Stimulated activated CD8-positive, alpha-beta memory T cell treated with anti-CD3 and anti-CD28 coated beads, Interleukin-7, amount 100 ng/mL, for 1 hour (primary cell): ENCODE measurements around the gene ANK3.

Source experiments
- DNase-seq, 2 donors: peaks; one replicate each; pipeline ENCODE4 v3.0.0-alpha.2; 2020; ENCODE audit warnings: low read depth in 2 of 2

ANK3 gene

DNA sequence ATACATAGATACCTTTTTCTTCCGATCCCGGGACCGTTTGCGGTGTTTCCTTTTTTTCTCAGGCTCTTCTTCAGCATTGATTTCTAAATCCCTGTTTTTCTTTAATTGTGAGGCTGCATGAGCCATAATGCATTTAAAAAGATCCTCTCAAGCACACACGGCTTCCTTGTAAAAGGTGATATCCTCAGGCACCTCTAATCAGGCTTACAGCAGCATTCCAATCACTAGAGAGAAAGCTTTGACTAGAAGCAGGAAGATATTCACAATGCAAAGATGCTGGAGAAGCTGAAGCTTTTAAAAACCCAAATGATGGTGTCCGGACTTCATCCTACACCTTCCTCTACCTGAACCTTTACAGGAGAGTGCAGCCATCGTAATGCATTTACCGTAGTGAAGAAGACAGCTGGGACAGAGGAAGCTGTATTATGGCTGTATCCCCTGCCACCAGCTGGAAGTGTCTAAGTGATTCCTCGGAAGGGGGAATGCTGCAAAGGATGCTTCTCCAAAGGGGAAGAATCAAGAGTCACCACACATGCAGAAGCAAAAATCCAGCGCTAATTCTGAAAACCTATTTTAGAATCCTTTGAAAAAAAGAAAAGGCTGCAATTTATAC is at the start of gene ANK3:
Gene ANK3 (minus strand): TSS at position 463 of the 613 bp plus-strand sequence. CDS start 337 bp downstream, at position 126.
- no peak for DNase-seq

- no peak for DNase-seq
These were observed 44.9 kb upstream of the ANK3 start for GRCh38 chr10:60434418-60435046.

DNA sequence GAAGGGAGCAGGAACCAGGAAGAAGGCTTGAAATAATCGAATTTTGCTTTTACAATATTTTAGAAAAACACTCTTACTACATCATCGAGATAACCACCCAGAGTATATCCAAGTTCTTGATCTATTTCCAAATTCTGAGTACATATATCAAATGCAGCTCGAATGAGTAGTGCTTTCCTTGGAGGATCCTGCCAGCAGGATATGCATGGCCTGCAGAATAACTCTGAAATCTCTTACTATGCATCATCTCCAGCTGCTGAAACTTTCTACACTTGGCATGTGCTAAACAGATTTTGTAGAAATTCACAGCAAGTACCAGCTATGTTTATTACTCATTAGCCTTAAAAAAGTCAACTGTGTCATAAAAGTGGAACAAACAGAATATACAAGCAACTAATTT is 44.0 kb upstream of the ANK3 start:
- no peak for DNase-seq

GRCh38 chr10:60430836-60431597 is 41.3 kb upstream of the ANK3 start:
- DNase-seq: no peak

DNA sequence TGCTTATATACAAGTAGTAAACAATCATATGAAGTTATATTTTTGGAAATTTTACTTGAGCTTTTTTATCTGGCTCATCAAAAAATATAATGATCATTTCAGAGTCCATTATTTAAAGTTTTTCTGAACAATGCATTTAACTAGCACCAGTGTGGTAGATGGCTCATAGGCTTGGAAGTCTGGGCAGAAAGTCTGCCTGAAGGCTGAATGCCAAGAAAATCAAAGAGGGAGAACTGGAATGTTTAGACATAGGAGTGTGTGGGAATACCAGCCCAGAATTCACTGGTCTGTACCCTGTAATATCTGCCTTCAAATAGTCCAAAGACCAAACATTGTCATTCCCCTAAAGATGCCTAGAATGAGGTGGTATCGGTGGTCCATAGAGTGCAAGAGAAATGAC is 40.3 kb upstream of the ANK3 start:
- DNase-seq: no peak

DNA sequence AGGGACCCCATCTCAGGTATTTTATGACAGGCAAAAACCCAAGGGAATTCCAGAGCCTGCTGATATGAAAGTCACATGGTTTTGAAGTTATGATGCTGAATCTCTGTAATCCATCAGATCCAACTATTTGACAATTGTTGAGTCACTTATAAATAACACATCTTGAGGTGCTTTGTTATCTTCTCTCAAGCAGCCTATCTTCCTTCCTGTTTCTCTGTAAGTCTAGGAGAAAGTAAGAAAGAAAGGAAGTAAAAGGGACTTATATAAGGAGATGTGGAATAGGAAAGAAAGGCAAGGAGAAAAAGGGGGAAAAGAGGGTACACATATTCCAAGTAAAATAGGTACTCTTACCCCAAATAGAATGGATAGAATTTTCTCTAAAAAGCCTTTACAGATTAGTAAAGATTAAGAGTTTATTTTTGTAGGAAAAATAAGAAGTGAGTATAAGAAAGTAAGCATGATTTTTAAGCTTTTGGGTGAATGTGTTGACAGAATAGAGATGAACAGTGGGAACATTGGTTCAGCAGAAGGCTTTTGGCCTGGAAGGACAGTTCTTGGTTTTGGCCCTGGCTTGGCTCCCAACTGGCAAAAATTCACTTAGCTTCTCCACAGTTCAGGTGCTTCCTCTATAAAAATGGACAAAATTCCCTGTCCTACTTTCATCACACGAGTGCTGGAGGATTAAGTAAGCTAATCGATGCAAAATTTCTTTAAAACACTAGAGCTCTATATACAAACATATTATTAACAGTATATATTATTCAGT is 39.6 kb upstream of the ANK3 start:
- no peak for DNase-seq

DNA sequence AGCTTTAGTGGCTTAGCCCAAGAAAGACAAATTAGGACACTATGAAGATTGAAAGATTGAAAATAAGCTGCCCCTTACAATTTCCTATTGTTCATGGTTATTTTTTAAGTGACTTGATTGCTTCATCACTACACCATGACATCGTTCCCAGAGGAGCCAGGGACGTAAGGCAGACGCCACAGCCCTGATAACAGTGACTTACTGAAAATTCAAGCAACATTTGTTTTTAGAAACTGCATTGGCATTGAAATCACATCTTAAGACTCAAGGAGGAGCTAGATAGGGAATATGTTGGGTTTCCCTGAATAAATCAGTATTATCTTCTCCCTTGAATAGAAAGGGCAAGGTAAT is 38.7 kb upstream of the ANK3 start:
- no peak for DNase-seq

DNA sequence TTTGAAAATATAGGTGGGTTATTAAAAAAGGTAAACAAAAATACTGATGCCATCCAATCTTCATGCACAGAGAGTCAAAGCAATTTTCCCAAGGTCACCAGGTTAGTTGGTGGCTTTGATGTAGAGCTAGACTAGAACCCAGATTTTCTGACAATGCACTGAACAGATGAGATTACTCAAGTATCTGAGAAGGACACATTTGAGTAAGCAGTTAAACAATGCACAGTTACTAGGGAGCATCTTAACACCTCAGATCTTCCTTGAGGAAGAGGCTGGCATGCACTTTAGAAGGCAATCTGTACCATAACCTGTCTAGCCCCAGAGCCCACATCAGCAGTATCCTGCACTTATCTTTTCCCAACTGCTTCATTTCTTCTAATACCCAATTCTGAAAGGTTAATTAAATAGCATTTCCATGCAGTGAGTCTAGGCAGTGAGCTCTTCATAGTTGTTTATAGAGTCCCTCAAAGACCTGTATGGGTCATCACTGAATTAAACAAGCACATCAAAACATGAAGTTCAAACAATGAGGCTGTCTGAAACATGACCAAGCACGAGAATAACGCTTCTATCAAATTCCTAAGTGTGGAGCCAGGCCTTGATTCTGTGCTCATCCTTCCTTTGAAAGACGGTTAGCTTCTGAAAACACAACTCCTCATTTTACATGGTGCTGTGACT is 38.2 kb upstream of the ANK3 start:
- no peak for DNase-seq

DNA sequence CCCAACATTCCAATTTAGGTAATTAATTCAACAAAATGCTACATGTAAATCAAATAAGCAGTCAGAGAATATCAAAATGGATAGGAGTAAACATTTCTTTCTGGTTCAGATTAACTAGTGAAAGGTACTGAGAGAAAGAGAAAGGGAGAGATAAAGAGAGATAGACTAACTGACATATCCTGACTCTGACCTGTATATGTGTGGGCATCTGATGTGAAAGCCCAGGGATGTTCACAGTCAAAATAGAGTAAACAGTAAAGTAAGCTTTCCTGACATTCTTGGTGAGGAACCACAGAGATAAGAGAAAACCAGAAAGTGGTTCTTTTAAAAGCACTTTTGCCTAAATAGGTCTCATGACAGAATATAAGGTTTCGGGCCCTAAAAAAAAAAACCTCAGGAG is 37.5 kb upstream of the ANK3 start:
- no peak for DNase-seq

GRCh38 chr10:60426425-60426824 is 36.8 kb upstream of the ANK3 start:
- no peak for DNase-seq

DNA sequence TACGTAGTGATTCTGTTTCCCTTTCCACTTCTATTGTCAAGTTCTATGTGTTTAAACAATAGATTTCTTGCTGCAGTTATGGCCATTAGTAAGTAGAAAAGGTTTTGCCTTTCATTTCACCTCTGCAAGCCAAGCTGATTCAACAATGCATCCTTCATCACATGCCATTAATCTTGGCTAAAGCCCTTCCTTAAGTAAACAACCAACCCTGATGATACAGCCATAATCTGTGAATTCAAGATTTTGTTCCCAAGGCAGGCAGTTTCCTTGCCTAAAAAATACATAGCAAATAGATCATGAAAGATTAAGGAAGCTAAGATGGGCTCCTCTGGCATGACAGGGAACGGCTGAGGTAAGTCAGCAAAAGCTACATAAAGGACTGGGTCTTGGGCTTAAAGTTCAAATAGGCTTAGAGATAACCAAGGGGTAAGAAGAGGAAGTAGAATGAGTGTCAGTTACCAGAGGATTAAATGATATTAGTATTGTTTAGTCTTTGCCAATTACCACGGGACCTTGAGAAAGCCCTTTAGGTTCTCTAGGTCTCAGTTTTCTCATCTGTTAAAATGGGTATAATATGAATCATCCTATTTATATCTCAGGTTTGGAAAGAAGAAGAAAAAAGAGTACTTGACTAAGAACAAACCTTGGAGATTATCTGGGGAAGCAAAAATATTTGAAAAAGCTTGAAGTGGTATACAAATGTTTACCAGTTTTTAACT is 35.9 kb upstream of the ANK3 start:
- no peak for DNase-seq

DNA sequence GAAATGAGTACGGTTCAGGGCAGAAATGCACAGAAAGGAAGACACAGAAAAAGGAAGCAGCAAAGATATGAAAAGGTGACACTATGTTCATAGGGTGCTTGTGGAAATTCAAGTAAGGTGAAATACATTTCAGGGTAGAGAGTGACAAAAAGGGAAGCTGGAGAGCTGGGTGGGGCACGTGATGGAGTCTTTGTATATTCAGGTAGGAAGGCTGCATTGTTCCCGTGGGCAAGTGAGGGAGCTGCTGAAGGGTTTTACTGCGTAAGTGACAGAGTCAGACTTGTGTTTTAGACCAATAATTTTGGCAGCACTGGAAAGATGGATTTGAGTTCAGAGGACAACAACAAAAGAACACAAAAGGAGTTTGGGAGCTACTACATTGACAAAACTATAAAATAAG is 35.3 kb upstream of the ANK3 start:
- DNase-seq: no peak

DNA sequence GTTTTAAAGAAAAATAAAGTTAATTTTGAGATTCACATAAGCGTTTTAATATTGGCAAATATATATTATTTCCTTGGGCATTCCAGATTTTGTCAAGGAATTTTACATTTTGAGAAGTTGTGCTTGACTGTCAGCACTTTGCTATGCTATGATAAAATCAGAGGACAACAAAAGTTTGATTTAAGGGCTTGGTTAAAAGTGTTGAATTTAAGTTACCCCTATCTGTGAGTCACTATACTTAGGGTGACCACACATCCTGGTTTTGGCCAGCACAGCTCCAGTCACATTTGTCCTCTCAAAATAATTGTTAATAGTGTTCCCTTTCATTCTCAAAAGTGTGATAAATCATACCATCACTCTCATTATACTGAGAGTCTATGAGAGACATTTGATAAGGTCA is 34.2 kb upstream of the ANK3 start:
- no peak for DNase-seq

GRCh38 chr10:60422809-60423208 is 33.1 kb upstream of the ANK3 start:
- DNase-seq: no peak

DNA sequence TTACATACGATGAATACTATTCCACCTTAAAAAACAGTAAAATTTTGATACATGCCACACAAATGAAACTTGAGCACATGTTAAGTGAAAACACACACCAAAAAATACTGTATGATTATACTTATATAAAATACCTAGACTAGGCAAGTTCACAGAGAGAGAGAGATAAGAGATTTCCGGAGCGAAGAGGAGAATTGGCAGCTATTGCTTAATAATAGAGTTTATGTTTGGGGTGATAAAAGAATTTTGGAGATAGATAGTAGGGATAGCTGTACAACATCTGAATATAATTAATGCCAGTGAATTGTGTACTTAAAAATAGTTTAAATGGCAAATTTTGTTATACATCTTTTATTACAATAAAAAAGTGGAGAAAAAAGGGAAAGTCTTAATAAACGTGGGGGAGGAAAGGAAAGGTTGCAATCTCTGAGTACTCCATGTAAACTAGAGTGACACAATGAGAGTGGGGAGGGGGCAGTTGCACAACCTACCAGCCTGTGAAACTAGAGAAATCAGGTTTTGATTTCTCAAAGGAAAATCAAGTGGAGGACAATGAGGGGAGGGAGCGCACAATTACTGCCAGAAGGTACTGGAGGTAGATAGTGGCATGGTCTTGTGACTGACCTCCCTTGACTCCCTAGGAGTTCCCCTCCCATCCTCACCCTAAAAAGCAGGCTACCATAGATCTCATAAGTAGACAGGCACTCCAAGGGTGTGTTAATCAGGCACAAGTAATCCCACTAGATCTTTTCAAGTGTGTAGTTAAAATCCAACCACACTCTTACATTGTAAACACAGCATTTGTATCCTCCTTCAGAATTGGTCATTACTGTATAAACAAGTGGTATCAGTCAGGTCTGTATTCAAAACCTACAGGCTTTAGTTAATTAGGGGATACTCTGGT is 31.6 kb upstream of the ANK3 start:
- no peak for DNase-seq

GRCh38 chr10:60419249-60419648 is 29.6 kb upstream of the ANK3 start:
- DNase-seq: no peak

- no peak for DNase-seq
These were observed 28.2 kb upstream of the ANK3 start for GRCh38 chr10:60417901-60418300.

GRCh38 chr10:60417024-60417423 is 27.3 kb upstream of the ANK3 start:
- no peak for DNase-seq

DNA sequence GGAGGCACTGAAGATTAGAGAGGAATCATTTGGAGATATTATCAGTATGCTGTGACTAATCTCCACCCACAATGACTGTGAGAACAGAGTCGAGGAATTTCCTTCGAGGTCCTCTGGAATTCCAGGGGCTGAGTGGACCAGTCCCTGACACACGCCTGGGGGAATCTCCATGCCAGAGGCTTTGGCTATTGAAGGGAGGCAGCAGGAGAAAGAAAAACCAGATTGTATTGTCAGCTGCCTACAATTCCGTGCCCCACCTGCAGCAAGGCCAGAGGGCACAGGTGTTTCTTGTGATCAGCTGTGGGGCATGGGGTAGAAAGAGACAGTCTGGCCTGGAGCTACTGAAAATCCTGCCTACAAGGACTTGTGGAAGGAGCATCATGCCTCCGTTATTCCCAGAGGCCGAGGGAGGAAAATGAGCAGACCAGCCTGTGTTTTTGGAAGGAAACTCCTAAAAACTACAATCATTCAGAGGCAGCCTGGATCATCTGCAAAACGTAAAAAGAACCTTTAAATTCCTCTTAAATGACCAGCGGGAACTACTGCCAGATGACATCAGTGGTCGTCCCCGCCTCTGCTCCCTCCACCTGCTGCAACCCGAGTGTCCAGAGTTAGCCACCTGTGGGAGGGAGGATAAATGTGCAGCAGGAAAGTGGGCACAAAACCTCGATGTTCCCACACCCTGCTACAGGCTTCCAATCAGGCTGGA is 25.4 kb upstream of the ANK3 start:
- no peak for DNase-seq

DNA sequence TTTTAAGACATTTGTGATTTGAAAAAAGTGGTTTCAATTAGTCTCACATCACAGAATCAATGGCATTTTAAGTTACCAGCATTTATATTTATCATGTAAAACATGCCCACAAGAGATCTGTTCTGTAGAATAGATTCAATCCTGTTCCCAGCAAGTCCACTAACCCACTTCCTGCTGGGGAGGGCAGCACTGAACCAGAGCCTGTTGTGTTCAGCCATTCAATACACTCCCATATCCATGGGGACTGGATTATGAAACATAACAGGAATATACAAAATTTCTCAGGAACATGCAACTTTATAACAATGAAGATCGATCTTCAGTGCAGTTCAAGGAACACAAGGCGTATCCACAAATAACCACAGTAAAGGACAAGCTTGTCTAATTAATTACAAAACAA is 24.4 kb upstream of the ANK3 start:
- no peak for DNase-seq
